GM12801 (cell line): ENCODE measurements around the gene ZNF415.

ENCODE experiments used
- CTCF ChIP-seq: IDR thresholded peaks from one replicate; pipeline ENCODE4 v1.5.1; 2011; ENCODE audit warnings: control low read depth; ENCODE audit not compliant: insufficient read length; ENCODE audit errors: extremely low read depth

The ZNF415 gene

GRCh38 chr19:53057904-53058580, 74.7 kb downstream of the ZNF415 start:
- TF ChIP-seq CTCF: no peak
